Natural killer cell (primary cell): Measurements from ENCODE around the gene ADORA2B. TPM values are rescaled to one million over a fixed set of nuclear protein-coding genes. Genes with fewer than 3 reads are reported as not detected.

Experiments used
- ATAC-seq, 3 donors: fragments of 150-1000 bp in 2 of 3; fragments of 200-7000 bp in 1 of 3; cut with Tn5 transposase; 1 replicate in 1 of 3; 2 replicates in 2 of 3; pipeline ENCODE4 v1.10.0; 2021; ENCODE audit warnings: mild to moderate bottlenecking in 2 of 3, moderate library complexity in 2 of 3
- DNase-seq, 2 donors: peaks; one replicate each; pipeline versions ENCODE4 v3.0.0 to v3.0.0-alpha.2; 2013 to 2021; ENCODE audit warnings: mixed read lengths in 1 of 2
- H3K27ac ChIP-seq: one replicate; pipeline ENCODE4 v1.5.1; 2013; ENCODE audit warnings: mild to moderate bottlenecking, low read length
- H3K27me3 ChIP-seq: one replicate; pipeline ENCODE4 v1.6.1; 2013; ENCODE audit warnings: low read length; ENCODE audit not compliant: control insufficient read depth, insufficient read depth
- H3K36me3 ChIP-seq: one replicate; pipeline ENCODE4 v1.6.1; 2013; ENCODE audit warnings: low read length; ENCODE audit not compliant: control insufficient read depth, insufficient read depth
- H3K4me1 ChIP-seq: one replicate; pipeline ENCODE4 v1.6.1; 2013; ENCODE audit warnings: low read length; ENCODE audit not compliant: control insufficient read depth, insufficient read depth
- H3K4me3 ChIP-seq: one replicate; pipeline ENCODE4 v1.5.1; 2013; ENCODE audit warnings: low read length
- H3K9me3 ChIP-seq: one replicate; pipeline ENCODE4 v1.6.1; 2013; ENCODE audit warnings: low read length; ENCODE audit not compliant: control insufficient read depth, insufficient read depth
- H3K27ac Mint-ChIP-seq, 2 donors: one replicate each; pipeline ENCODE4 v1.8.0; 2022; ENCODE audit warnings: mild to moderate bottlenecking in 2 of 2, mixed read lengths in 2 of 2, moderate library complexity in 1 of 2
- H3K27me3 Mint-ChIP-seq, 2 donors: one replicate each; pipeline ENCODE4 v1.8.0; 2022; ENCODE audit warnings: low read depth in 2 of 2, mixed read lengths in 2 of 2
- H3K36me3 Mint-ChIP-seq: one replicate; pipeline ENCODE4 v1.8.0; 2022; ENCODE audit warnings: mixed read lengths
- H3K4me1 Mint-ChIP-seq, 2 donors: one replicate each; pipeline ENCODE4 v1.8.0; 2022; ENCODE audit warnings: mixed read lengths in 2 of 2
- H3K4me3 Mint-ChIP-seq: one replicate; pipeline ENCODE4 v1.8.0; 2022; ENCODE audit warnings: mild to moderate bottlenecking, moderate library complexity, mixed read lengths
- H3K9me3 Mint-ChIP-seq, 2 donors: one replicate each; pipeline ENCODE4 v1.8.0; 2022; ENCODE audit warnings: mixed read lengths in 2 of 2
- WGBS: methylation state at CpG from one replicate; pipeline ENCODE4 v1.1.7; 2013; ENCODE audit warnings: missing lambda C conversion rate; ENCODE audit not compliant: insufficient coverage; 5-methylcytosine and 5-hydroxymethylcytosine counted together
- intact Hi-C: fragments of 100-400 bp; cut with micrococcal nuclease; formaldehyde crosslinking; loops from one replicate; pipeline ENCODE4 v1.14.2; 2022
- total RNA-seq, 4 donors: library from RNA; stranded (reverse); fragments of 120-200 nt in 1 of 4; gene quantifications; one replicate each; pipeline versions ENCODE4 v1.2.3 to v1.2.4, GENCODE V29; 2013 to 2022
- TF ChIP-seq, protein P1 (sequence below): fragments of 200-600 bp; IDR thresholded peaks from one replicate; pipeline ENCODE4 v1.8.0; 2022; ENCODE audit warnings: antibody characterized with exemption

The ADORA2B gene
- total RNA-seq, 3 donors from 2014 or later (not counting 1 experiment from before 2014, with no cell fraction given): 0.14 to 0.88 (median 0.41) TPM

DNA sequence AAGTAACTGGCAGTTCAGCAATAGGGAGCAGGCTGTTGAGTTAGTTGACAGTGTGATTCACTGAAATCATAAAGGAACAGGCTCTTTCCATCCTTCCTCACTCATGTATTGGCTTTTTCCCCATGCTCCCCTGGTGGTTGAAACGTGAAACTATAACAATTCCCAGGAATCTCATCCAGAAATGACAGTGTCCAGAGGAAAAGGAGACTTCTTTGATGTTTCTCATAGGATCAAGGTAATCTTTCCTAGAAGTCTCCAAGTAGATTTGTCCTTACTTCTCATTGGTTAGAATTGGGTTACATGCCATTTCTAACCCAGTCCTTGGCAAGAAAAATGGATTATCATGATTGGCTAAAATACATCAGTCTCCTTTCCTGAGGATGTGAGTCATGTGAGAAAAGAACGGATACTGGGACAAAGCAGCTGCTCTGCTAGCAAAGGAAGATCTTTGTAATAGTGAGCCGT, 69.0 kb downstream of the ADORA2B start:
- ATAC-seq (no peak), DNase-seq (no peak)
- no peaks in the 10 kb centered on the region for H3K27me3 Mint-ChIP-seq
- no peak overlapping the region for H3K4me3 Mint-ChIP-seq
- Histone ChIP-seq H3K36me3 (peaks cover 37% of the 10 kb centered on the region), H3K4me3 (no peak overlapping the region), H3K27me3 (no peaks in the 10 kb centered on the region), H3K9me3 (no peaks in the 10 kb centered on the region), H3K27ac (no peak overlapping the region), H3K4me1 (no peaks in the 10 kb centered on the region)
- H3K36me3 Mint-ChIP-seq: peaks cover 1% of the 10 kb centered on the region
- WGBS: 72% methylated on average over 2 of the region's 3 CpGs
- TF ChIP-seq, protein P1, sequence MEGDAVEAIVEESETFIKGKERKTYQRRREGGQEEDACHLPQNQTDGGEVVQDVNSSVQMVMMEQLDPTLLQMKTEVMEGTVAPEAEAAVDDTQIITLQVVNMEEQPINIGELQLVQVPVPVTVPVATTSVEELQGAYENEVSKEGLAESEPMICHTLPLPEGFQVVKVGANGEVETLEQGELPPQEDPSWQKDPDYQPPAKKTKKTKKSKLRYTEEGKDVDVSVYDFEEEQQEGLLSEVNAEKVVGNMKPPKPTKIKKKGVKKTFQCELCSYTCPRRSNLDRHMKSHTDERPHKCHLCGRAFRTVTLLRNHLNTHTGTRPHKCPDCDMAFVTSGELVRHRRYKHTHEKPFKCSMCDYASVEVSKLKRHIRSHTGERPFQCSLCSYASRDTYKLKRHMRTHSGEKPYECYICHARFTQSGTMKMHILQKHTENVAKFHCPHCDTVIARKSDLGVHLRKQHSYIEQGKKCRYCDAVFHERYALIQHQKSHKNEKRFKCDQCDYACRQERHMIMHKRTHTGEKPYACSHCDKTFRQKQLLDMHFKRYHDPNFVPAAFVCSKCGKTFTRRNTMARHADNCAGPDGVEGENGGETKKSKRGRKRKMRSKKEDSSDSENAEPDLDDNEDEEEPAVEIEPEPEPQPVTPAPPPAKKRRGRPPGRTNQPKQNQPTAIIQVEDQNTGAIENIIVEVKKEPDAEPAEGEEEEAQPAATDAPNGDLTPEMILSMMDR: no peak
- intact Hi-C loops: no loop called here
- peak overlapping the region in 1 of 2 donors; percentile 23 for H3K27ac Mint-ChIP-seq
- H3K4me1 Mint-ChIP-seq: peaks cover 0 to under 1% of the 10 kb centered on the region in 2 donors
- no peaks in the 10 kb centered on the region for H3K9me3 Mint-ChIP-seq

DNA sequence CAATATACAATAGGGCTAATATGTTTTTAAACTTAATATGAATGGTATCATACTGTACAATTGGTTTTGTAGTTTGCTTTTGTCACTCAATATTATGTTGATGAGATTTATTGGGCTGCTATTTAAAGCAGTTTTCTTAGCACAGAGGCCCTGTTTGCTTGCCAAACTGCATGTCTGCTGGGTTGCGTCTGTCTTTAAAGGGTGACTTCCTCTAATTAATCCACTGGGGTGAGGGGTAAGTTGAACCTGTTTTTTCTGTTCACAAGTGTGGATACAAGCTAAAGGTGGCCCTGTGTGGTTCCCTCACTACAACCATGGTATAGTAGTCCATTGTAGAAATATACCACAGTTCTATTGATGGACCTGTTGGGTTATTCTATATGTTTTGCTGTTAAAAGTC, 74.4 kb downstream of the ADORA2B start:
- Histone ChIP-seq H3K27me3 (no peaks in the 10 kb centered on the region), H3K4me3 (no peak overlapping the region), H3K27ac (no peak overlapping the region), H3K4me1 (no peaks in the 10 kb centered on the region), H3K9me3 (no peaks in the 10 kb centered on the region), H3K36me3 (peaks cover 35% of the 10 kb centered on the region)
- intact Hi-C loops: no loop called here
- H3K27ac Mint-ChIP-seq: no peak overlapping the region
- H3K4me3 Mint-ChIP-seq: no peak overlapping the region
- no peaks in the 10 kb centered on the region for H3K9me3 Mint-ChIP-seq
- 86% methylated on average over 1 of the region's 1 CpG for WGBS
- no peak for DNase-seq
- H3K4me1 Mint-ChIP-seq: no peaks in the 10 kb centered on the region
- no peak for ATAC-seq
- H3K36me3 Mint-ChIP-seq: no peaks in the 10 kb centered on the region
- no peaks in the 10 kb centered on the region for H3K27me3 Mint-ChIP-seq
- TF ChIP-seq, protein P1: no peak

DNA sequence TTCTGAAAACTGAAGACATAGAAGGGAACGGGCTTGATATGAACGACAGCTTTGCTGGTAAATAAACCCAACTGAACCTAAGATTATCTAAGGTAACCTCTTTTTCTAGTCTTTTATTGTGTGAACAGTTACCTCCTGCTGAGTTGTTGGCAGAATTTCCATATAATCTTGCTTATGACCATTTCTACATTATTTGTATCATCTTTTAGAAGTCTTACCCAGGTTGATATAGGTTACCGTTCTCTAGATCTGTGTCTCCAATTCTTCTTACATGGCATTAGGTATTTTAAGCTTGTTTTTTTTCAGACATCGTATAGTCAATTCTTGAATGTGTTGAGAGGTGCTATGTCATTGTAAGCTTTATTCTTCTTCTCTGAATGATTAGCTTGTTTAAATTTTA, 79.0 kb downstream of the ADORA2B start:
- DNase-seq: no peak
- intact Hi-C loops: no loop called here
- Histone ChIP-seq H3K36me3 (peaks cover 64% of the 10 kb centered on the region), H3K4me3 (no peak overlapping the region), H3K27me3 (no peaks in the 10 kb centered on the region), H3K4me1 (no peaks in the 10 kb centered on the region), H3K27ac (no peak overlapping the region), H3K9me3 (no peaks in the 10 kb centered on the region)
- peaks cover 15% of the 10 kb centered on the region for H3K36me3 Mint-ChIP-seq
- no peaks in the 10 kb centered on the region for H3K27me3 Mint-ChIP-seq
- ATAC-seq: no peak
- no peaks in the 10 kb centered on the region for H3K9me3 Mint-ChIP-seq
- no peak overlapping the region for H3K27ac Mint-ChIP-seq
- TF ChIP-seq, protein P1: no peak
- 94% methylated on average over 3 of the region's 4 CpGs for WGBS
- H3K4me1 Mint-ChIP-seq: peaks cover 0 to 5% of the 10 kb centered on the region in 2 donors
- H3K4me3 Mint-ChIP-seq: no peak overlapping the region

DNA sequence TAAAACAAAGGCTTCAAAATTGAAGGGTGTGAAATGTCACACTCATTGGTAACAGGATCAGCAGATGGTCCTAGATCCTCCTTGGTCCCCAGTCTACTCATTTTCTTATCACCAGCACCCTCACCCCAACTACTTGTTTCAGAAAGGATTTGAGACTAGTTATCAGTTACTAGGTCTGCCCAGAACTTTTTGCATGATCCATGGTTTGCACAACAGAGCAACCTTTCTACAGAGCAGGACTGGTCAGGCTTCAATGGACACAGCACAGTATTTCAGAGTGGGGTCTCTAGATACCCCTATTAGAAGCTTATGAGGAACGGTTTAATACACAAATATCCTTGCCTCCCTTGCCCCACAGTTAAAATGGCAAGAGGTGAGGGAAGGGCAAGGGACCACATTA, 80.3 kb downstream of the ADORA2B start:
- Mint-ChIP-seq H3K4me3 (no peak overlapping the region), H3K27me3 (no peaks in the 10 kb centered on the region), H3K9me3 (no peaks in the 10 kb centered on the region), H3K4me1 (peaks cover 0 to 5% of the 10 kb centered on the region in 2 donors), H3K27ac (peak overlapping the region in 1 of 2 donors; percentile 77), H3K36me3 (peaks cover 15% of the 10 kb centered on the region)
- intact Hi-C loops: no loop called here
- no peaks in the 10 kb centered on the region for H3K27me3 ChIP-seq
- H3K9me3 ChIP-seq: no peaks in the 10 kb centered on the region
- ATAC-seq (no peak), DNase-seq (no peak)
- no CpG with 5 or more reads among the region's 1 CpG for WGBS
- H3K27ac ChIP-seq: no peak overlapping the region
- H3K4me3 ChIP-seq: no peak overlapping the region
- peaks cover 76% of the 10 kb centered on the region for H3K36me3 ChIP-seq
- H3K4me1 ChIP-seq: no peaks in the 10 kb centered on the region
- TF ChIP-seq, protein P1: no peak
